CD4-positive, alpha-beta T cell treated with Interleukin-4 for 4 hours (primary cell): Measurements from ENCODE around the gene SNRNP70.
A peak's percentile ranks its signal among the peaks of the same experiment; 100 is the strongest.
"Not testable (repeated sequence)": the region's sequence is repeated elsewhere in the genome, so short reads cannot be mapped to it uniquely, and the experiment has no call there.

Experiments used
- DNase-seq: peaks from one replicate; pipeline ENCODE4 v3.0.0-alpha.2; 2020

The SNRNP70 gene

DNA sequence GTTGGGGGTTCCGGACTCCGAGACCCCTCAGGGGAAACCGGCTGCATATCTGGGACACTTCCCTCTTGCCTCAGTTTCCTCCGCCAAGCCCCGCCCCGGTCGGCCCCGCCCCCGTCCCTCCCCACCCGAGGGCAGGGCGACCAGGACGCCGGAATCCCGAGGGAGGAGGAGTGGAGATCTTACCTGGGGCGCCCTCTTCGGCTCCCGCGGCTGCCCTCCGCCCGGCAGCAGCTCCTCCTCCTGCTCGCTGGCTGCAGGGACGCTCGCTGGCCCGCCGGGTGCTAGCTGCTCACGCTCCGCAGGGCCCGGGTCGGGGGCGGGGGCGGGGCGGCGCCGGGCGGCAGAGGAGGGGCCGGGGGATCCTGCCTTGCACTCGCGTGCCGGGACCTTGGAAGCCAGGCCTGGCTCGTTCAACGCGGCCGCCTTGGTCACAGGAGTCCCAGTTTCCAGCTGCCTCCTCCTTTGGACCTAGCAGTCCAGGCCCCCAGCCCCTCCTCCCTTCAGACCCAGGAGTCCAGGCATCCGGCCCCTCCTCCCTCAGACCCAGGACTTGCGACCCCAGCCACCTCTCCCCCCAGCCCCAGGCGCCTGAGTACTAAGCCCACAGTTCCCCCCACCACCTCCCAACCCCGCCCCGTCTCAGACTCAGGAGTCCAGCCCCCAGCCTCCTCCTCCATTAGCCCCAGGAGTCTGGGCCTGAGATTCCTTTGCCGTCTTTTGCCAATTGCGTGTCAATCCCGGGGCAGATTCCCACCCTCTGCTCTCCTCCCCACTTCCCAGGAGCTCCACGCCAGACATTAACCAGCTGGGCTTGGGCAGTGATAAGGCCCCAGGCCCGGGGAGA is 20.3 kb upstream of the SNRNP70 start, which contains the start of gene NTF4:
NTF4 (minus strand) TSS at position 51 of the 844 bp plus-strand sequence. CDS start 2,821 bp downstream, outside the sequence.
- no peak for DNase-seq

DNA sequence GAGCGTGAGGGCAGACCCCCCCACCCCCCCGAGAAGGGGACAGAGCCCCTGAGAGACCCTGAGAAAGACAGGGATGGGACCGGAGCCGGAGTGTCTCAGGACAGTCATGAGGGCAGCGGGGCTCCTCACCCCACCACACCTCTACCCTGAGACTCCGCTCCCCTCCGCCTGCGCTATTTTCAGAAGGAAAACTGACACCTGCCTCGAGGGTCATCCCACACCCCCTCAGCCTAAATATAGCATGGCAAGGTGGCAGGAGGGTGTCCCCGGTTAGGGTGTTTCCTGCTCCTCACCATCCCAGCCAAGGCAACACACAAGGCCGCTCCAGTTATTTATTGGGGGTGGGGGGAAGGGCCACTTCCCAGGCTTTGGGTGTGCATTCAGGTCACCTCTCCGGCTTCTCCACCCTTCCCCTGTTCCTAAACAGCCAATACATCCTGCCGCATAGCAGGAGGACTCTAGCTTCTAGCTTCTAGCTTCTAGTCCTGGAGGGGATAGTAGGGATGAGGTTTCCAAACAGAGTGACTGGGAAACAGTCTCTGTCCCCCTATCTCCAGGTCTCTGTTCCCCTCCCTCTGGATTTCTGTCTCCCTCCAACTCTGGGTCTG is 19.2 kb upstream of the SNRNP70 start:
- no peak for DNase-seq

DNA sequence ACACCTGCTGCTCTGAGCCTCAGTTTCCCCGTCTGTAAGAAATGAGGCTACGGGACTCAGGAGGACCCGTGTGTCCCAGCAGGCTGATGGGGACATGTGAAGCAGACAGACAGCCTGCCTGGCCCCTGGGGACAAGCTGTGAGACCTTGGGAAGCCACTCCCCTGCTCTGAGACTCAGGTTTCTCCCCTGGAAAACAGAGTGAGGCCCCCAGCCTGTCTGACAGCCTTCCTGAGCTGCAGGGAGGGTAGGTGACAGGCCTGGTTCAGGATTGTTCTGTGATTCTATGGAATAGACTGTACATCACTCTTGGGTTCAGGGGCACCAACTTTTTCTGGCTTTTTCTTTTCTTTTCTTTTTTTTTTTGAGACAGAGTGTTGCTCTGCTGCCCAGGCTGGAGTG is 17.7 kb upstream of the SNRNP70 start:
- no peak for DNase-seq

DNA sequence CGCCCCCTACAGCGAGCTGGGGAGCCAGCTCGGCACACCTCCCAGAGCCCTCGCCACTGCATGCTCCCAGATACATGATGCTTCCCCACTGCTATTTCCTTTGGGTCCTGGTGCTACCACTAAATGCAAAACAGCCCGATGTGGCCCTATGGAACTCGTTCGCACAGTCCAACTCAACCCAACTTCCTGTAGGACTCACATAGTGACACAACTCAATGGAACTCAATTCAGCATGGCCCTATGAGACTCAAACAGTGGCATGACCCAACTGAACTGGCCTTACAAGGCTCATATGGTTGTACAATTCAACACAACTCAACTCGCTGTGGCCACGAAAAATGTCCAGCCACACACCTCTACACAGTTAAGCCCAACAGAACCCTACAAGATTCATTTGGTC is 16.2 kb upstream of the SNRNP70 start:
- no peak for DNase-seq

DNA sequence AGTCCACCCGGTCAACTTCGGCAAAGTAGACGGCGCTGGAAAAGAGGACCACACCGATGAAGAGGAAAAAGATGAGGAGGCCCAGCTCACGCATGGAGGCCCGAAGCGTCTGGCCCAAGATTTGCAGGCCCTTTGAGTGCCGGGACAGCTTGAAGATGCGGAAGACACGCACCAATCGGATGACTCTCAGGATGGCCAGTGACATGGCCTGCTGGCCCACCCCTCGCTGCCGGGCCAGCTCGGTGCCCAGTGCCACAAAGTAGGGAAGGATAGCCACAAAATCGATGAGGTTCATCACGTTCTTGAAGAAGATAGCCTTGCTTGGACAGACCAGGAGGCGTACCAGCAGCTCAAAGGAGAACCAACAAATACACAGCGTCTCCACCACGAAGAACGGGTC is 14.8 kb upstream of the SNRNP70 start:
- DNase-seq, result no peak

DNA sequence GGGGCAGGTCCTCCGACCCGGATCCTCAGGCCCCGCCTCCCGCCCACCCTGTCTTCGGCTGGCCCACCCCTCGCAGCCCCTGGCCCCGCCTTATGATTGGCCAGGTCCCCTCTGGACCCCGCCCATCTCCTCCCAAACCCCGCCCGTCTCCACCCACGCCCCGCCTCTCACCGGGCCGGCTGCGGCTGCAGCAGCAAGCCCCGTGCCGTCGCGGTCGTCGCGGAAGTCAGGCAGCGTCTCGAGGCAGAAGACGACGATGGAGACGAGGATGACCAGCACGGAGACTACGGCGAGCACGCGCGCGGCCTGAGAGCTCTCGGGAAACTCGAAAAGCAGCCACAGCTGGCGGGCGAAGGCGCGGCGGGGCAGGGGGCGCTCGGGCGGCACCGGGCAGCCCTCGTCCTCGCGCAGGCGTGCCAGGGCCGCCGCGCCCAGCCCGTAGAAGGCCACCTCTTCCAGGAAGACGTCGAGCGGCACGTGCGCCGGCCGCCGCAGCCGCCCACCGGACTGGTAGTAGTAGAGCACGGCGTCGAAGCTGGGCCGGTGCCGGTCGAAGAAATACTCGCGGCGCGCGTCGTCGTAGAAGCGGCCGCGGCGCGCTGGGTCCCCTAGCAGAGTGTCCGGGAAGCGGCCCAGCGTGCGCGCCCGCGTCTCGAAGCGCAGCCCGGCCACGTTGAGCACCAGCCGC is 13.2 kb upstream of the SNRNP70 start:
- no peak for DNase-seq

DNA sequence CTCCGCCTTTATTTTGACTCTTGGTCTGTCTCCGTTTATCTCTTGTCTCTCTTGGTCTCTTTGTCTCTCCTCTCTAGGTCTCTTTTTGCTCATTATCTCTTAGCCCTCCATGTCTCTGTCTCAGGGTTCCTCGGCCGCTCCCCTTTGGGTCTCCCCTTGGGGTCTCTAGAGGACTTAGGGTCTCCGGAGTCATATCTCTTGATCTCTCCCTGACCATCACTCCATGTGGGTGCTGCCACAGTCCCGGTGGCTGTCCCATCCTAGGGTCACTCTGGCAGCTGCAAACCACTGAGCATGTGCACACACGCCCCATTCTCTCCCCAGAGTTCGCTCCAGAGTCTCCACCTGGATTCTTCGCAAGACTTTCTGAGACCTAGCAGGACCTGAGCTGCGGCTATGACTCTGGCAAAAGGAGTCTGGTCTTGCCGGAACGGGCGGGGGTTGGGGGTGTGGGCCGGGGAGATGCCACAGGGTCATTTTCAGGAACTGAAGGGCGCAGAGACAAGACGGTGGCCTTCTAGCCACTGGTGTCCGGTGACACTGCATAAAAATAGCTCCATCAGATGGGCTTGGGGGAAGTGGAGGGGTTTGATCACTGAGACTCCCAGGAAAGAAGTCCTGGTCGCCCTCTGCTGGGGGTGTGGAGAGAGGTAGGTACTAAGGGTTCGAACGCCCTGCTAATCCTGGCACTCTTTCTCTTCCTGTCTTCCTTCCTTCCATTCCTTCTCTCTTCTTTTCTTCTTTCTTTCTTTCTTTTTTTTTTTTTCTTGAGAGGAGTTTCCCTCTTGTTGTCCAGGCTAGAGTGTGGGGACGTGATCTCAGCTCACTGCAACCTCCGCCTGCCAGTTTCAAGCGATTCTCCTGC is 11.5 kb upstream of the SNRNP70 start:
- no peak for DNase-seq

DNA sequence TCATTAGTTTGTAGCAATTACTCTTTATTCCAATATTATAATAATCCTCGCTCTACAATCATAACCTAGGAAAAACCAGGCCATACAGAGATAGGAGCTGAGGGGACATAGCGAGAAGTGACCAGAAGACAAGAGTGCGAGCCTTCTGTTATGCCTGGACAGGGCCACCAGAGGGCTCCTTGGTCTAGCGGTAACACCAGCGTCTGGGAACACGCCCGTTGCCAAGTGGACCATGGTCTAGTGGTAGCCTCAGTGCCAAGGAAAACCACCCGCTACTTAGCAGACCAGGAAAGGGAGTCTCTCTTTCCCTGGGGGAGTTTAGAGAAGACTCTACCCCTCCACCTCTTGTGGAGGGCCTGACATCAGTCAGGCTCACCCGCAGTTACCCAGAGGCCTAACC is 10.4 kb upstream of the SNRNP70 start:
- not testable (repeated sequence) for DNase-seq

DNA sequence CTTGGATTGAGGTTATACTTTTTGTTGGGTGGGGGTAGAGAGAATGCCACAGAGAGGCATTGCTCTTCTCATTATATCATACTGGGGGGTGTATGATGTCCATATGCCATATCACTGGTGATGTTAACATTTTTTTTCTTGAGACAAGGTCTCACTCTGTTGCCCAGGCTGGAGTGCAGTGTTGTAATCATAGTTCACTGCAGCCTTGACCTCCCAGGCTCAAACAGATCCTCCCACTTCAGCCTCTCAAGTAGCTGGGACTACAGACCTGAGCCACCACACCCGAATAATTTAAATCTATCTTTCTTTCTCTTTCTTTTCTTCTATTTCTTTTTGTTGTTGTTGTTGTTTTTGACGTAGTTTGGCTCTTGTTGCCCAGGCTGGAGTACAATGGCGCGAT is 4.9 kb upstream of the SNRNP70 start:
- DNase-seq, result no peak

DNA sequence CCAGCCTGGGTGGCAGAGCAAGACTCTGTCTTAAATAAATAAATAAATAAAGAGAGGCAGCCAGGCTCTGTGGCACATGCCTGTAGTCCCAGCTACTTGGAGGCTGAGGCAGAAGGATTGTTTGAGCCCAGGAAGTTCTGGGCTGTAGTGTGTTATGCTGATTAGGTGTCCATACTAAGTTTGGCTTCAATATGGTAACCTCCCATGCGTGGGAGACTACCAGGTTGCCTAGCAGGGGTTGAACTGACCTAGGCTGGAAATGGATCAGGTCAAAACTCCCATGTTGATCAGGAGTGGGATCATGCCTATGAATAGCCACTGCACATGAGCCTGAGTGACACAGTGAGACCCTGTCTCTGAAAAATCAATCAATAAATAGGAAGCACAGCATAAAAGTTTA is 4.0 kb upstream of the SNRNP70 start:
- DNase-seq, result no peak

DNA sequence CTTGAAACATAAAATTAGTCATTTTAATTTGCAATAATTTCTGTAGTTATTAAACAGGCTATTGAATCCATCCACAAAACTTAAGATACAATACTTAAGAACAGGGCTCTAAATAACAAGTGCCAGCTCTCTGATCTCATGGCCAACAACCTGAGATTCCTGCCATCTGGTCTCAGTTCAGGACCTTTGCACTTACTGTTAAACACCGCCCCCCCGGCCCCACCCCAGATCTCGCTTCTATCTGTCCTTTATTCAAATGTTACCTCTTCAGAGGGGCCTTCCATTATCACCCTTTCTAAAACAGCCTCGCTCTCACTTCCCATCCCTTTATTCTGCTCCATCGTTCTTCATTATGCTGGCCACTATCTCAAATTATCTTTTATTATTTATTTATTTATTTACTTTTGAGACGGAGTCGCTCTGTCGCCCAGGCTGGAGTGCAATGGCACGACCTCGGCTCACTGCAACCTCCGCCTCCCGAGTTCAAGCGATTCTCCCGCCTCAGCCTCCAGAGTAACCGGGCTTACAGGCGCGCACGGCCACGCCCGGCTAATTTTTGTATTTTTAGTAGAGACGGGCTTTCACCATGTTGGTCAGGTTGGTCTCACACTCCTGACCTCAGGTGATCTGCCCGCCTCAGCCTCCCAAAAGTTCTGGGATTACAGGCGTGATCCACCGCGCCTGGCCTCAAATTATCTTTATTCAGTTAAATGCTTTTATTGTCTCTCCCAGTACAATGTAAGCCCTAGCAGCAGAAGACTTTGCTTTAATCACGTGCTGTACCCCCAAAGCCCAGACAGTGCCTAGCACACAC is 838 bp upstream of the SNRNP70 start:
- no peak for DNase-seq

DNA sequence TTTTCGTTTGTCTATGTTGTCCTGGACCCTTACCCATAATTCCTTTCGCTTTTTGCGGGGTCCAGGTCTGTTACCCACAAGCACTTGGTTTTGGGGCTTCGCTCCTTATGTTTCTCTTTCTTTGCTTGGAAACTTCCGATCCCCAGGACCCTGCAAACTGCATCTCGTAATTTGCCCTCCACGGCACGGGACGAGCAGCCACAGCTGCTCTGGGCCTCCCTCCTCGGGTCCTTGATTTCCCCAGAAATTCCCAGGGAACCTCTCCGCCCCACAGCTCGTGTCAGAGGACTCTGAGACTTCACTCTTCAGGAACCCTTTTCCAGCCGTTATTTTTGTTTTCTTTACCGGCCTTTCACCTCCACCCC is 599 bp downstream of the SNRNP70 start:
- no peak for DNase-seq

DNA sequence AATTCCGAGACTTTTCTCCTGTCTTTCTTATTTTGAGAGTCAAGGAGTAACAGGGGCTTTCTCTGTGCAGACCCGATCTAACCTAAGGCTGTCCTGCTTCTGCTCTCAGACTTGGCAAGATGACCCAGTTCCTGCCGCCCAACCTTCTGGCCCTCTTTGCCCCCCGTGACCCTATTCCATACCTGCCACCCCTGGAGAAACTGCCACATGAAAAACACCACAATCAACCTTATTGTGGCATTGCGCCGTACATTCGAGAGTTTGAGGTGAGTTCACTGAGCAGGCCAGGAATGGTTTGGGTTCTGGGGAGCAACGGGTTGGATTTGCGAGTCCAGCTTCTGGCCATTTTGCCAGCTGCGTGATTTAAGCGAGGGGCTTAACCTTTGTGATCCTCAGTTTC is 1.0 kb downstream of the SNRNP70 start:
- DNase-seq, result no peak

DNA sequence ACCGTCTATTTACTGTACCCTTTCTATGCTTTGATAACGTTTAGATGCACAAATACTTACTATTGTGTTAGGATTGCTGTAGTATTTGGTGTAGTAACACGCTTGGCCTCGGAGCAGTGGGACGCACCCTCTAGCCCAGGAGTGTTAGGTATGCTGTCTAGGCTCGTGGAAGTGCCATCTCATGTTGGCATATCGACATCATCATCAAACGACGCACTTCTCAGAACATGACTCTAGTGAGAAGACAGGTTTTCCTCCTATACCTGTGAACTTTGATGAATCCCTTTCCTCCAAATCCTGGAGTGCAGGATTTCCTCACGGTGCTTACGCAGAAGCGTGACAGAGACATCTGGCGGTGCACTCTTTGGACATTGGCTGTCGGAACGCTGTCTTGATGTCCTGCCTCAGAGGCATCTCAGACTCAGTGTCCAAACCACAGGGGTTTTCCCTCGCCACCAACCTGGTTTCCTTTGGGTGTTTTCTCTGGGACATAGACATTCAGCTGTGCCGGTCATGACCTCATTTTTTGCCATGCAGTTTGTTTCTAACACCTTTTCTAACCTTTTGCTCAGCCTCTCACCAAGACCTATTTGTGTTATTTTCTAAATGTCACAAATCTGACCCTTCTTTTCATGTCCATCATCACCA is 6.3 kb downstream of the SNRNP70 start:
- no peak for DNase-seq

DNA sequence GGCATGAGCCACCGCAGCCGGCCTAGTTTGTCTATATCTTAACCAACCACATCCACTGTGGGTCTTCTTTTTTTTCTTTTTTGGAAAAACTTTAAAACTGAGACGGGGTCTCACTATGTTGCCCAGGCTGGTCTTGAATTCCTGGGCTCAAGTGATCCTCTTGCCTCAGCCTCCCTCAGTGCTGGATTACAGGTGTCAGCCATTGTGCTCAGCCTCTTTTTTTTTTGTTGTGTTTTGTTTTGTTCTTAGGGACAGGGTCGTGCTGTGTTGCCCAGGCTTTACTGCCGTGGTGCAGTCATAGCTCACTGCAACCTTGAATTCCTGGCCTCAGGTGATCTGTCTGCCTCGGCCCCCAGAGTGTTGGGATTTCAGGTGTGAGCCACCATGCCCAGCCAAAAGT is 7.4 kb downstream of the SNRNP70 start:
- DNase-seq, result no peak

DNA sequence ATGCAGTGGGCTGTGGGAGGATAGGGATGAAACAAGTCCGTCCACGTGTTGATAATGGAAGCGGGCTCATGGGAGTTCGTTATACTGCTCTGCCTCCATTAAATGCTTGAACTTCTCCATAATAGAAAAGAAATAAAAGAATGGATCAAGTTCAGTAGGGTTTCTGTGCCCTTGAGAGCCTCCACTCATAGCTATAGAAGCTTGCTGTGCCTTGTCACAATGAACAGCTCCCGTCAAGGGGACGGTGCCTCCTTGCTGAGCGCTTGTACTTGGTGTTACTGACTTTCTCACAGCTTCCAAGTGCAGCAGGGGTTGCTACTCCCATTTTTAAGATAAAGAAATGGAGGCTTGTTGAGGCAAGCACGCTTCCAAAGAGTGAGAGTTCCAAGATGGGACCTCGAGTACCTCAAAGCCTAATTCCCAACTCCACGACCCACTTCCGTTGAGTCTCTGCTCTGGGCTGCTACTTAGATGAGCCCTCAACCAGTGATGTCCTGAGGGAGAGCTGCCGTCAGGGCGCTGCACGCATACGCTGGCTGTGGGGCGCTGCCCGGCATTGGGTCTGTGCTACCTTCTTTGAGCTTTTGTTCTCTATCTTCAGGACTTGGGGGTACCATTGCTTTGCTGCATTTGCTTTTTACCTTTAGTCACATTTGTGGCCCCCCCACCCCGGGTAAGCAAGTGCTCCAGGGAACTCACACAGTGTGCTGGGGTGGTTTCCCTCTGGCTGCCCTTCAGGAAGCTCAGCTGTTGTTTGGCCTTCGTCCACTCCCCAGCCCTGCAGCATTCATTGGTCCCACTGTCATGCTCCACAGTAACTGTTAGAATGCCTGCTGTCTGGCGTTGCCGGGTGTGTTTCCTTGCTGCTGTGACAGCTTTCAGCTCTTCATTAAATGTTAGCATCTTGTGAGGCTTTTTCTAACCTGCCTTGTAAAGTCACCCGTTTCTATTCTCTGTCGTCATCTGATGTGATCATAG is 9.5 kb downstream of the SNRNP70 start:
- no peak for DNase-seq

DNA sequence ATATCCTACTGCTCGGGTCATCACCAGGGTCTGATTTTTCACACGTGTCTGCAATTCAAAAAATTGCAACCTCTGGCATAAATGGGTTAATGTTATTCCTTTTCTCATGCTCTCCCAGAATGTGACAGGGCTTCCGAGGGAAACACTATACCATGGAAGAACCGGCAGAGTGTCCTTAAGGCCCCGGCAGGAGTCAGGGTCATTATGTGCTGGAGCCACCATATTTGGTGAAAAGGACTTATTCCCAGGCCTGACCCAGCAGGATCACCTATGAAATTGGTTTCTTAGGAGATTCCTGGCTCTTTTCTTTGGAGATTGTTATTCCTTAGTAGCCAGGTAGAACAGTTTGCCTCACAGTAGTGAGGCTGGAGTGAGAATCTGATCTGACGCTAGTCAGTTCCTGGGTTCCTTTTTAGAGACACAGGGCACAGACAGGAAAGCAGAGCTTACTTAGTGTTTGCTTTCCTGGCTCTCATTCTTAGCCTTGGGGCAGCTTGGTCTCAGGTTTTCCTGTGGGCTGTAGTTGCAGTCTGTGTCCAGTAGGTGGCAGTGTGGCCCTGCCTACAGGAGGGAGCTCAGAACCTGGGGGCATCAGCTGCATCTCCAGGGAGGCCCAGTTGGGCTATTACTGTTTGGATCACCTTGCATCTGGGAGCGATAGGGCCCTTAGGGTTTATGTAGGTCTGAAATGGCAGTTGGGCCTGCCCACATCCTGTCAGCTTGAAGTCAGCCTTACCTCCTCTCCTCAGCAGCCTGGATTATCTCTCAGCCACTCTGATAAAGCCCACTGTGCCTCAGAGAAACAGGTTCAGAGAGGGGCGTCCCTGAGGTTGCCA is 12.4 kb downstream of the SNRNP70 start:
- peak; percentile 74 for DNase-seq

DNA sequence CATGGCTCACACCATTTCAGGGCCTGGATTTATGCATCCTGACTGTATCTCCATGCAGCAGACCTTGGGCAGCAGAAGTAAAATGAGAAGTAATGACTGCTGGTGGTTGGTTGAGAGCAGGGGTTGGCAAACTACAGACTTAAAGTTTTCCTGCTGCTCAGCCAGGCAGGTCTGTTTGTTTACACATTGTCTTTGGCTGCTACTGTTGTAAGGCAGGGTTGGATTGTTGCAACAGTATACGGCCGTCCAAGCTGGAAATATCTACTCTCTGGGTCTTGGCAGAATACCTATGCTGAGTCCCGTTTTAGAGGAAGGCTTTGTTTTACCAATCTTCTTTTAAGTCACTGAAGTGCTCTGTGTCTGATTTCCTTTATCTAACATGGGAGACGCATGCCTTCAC is 13.5 kb downstream of the SNRNP70 start:
- DNase-seq, result no peak

DNA sequence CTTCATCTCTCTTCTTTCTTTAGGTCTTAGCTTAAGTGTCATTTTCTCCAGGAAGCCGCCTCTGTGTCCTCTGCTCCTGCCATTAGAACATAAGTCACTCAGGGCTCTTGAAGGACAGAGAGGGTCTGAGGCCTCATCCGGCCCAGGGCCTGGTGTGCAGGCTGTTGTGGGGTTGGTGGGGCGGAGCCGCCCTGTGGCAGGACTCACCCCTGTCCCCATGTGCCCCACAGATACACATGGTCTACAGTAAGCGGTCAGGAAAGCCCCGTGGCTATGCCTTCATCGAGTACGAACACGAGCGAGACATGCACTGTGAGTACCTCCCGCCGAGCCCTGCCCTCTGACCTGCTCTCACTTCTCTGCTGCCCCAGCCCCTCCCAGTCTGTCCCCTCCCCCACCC is 15.9 kb downstream of the SNRNP70 start:
- no peak for DNase-seq
